ENCODE measurements around the gene EIF3B.
"Not testable (repeated sequence)": the region's sequence is repeated elsewhere in the genome, so short reads cannot be mapped to it uniquely, and the experiment has no call there.

EIF3B gene

GRCh38 chr7:2354186-2354938 is at the start of gene EIF3B:
Gene EIF3B (plus strand): TSS chr7:2354827. CDS start chr7:2354922, 95 bp downstream.
- peak; percentile 95 for DNase-seq (ENCODE audit: low spot score)

DNA sequence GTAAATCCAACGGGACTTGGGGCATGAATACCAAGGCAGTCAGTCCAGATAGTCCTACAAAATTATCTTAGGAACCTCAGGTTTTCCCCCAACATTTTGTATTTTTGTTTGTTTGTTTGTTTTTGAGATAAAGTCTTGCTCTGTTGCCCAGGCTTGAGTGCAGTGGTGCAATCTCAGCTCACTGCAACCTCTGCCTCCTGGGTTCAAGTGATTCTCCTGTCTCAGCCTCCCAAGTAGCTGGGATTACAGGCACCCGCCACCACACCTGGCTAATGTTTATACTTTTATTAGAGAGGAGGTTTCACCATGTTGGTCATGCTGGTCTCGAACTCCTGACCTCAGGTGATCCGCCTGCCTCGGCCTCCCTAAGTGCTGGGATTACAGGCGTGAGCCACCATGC is 49.4 kb upstream of the EIF3B start:
- not testable (repeated sequence) for DNase-seq (ENCODE audit: low spot score)

DNA sequence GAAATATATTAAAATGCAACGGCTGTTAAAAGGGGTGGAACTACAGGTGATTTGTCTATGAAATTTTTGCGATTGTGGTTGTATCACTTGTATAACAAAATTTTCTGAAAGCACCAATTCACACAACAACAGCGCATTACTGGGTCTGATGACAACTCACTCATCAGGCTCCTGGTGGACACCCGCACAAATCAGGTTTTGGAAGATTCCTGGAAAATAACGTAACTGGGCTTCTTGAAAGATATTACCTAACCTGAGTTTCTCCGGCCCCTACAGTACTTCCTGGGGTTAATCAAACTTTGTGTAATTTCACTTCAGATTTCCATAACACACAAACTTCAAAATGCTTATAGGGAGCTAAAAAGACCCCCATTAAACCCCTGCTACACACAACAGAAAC is 47.9 kb upstream of the EIF3B start:
- DNase-seq (ENCODE audit: low spot score): no peak

- DNase-seq (ENCODE audit: low spot score): no peak
These were observed 46.9 kb upstream of the EIF3B start for GRCh38 chr7:2307690-2308107.

DNA sequence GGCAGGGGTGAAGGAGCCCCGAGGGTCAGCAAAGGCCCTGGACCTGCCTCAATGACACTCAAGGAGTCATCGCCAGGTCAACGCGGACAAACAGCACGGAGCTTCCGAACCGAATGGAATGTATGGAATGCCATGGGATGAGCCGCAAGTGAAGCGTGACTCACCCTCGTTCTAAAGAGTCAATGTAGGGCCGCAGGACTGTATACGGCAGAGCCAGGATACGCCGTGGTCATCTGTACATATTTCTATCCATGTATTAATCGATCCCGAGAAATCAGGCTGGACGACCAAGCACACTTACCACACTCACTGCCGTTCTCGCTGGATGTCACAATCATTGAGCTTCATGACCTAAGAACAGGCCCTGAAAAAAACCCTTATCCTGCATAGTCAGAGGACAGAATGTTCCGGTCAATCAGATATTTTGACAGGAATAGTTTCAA is 44.7 kb upstream of the EIF3B start:
- DNase-seq (ENCODE audit: low spot score): no peak

- DNase-seq (ENCODE audit: low spot score): no peak
These were observed 42.2 kb upstream of the EIF3B start for GRCh38 chr7:2312267-2312929.

DNA sequence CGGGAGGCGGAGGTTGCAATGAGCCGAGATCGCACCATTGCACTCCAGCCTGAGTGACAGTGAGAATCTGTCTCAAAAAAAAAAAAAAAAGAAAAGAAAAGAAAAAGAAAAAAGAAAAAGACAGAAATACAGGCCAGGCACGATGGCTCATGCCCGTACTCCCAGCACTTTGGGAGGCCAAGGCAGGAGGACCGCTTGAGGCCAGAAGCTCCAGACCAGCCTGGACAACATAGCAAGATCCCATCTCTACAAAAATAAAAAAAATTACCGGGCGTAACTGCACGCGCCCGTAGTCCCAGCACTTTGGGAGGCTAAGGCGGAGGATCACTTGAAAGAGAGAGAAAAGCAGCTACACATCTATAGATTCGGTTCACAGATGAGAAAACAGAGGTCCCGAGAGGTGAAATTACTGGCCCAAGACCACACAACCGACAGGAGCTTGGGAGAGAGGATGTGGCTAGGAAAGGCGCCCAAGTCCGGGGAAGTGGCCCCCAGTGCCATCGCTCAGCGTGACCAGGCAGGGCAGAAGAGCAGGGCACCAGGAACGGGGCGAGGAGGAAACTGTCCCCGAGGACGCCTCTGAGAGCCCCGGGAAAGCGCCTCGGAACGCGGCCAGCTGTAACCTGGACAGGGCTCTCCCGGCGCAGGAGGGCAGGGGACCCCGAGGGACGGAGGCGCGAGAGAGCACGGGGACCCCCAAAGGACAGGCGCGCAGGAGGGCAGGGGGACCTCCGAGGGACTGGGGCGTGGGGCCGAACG is 41.0 kb upstream of the EIF3B start:
- peak; percentile 53 for DNase-seq (ENCODE audit: low spot score)

GRCh38 chr7:2314209-2314955 is 40.2 kb upstream of the EIF3B start, which contains the start of gene SNX8:
Gene SNX8 (minus strand): TSS chr7:2314441. CDS start chr7:2314421, 20 bp downstream.
- DNase-seq (ENCODE audit: low spot score): peak; percentile 98

GRCh38 chr7:2314956-2315530 is 39.6 kb upstream of the EIF3B start:
- DNase-seq (ENCODE audit: low spot score): not testable (repeated sequence)

- DNase-seq (ENCODE audit: low spot score): no peak
These were observed 38.8 kb upstream of the EIF3B start for GRCh38 chr7:2315787-2316186.

- no peak for DNase-seq (ENCODE audit: low spot score)
These were observed 38.0 kb upstream of the EIF3B start for GRCh38 chr7:2316578-2316977.

- no peak for DNase-seq (ENCODE audit: low spot score)
These were observed 36.9 kb upstream of the EIF3B start for GRCh38 chr7:2317556-2318293.

DNA sequence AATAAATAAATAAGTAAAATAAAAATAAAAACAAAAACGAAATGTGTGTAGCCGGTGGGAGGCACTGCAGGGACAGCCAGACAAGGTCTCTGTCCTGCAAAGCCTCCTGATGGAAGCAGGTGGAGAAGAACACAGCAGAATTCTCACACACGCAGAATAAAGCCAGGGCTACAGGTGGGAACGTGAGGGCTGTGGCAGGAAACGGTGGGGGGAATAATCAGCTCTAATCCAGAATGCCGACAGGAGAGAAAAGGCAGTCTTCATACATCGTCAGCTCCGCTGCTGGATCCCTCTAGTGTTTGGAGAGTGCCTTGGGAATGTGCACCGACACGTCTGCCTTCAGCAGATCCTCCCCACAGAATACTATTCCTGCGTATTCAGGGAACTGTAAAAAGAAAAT is 33.6 kb upstream of the EIF3B start:
- DNase-seq (ENCODE audit: low spot score): no peak

DNA sequence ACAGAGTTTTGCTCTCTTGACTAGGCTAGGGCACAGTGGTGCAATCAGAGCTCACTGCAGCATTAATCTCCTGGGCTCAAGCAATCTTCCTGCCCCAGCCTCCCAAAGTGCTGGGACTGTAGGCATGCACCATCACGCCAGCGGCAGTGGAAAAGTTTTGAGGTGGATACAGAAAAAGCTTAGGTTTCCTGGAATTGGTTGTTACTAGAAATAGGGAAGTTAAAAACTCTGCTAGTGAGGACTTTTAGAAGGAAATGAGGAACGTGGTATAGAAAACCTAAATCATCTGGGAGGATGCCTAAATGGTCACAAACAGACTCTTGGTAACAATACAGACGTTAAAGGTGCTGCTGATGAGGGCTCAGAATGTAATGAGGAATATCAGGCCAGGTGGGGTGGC is 29.5 kb upstream of the EIF3B start:
- DNase-seq (ENCODE audit: low spot score): no peak

- DNase-seq (ENCODE audit: low spot score): no peak
These were observed 27.7 kb upstream of the EIF3B start for GRCh38 chr7:2326951-2327350.

DNA sequence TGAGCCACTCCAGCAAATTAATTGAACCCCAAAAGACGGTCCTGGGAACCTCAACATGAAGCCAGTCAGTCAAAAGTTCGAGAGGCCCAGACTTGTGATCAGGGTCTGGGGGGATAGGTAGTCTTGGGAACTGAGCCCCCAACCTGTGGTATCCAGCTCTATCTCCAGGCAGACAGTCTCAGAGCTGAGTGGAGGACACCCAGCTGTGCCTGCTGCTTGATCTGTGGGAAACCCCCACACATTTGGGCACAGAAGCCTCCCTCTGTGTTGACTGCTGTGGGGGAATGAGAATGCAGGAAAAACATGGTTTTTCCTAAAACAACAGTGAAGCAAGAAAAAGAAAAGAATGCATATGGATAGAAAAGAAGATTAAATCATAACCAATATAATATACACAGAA is 24.1 kb upstream of the EIF3B start:
- DNase-seq (ENCODE audit: low spot score): no peak

DNA sequence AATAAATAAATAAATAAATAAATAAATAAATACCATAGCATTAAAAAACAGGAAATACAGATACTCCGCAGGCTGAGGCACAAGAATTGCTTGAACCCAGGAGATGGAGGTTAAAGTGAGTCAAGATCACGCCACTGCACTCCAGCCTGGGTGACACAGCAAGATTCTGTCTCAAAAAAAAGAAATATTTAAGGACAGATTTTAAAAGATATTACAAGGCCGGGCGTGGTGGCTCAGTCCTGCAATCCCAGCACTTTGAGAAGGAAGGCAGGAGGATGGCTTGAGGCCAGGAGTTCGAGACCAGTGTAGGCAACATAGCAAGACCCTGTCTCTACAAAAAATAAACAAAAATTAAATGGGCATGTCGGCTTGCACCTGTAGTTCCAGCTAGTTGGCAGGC is 22.9 kb upstream of the EIF3B start:
- DNase-seq (ENCODE audit: low spot score): no peak

DNA sequence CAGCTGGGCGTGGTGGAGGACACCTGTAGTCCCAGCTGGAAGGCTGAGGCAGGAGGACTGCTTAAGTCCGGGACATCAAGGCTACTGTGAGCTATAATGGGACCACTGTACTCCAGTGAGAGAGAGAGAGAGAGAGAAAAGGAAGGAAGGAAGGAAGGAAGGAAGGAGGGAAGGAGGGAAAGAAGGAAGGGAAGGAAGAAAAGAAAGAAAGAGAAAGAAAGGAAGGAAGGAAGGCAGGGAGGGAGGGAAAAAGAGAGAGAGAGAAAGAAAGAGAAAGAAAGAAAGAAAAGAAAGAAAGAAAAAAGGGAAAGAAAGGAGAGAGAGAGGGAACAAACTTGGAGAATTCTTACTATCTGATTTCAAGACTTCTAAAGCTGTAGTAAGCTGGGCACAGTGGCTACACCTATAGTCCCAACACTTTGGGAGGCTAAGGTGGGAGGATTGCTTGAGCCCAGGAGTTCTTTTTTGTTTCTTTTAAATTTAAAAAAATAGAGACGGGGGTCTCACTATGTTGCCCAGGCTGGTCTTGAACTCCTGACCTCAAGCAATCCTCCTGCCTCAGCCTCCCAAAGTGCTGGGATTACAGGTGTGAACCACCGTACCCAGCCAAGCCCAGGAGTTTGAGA is 21.9 kb upstream of the EIF3B start:
- DNase-seq (ENCODE audit: low spot score): not testable (repeated sequence)

DNA sequence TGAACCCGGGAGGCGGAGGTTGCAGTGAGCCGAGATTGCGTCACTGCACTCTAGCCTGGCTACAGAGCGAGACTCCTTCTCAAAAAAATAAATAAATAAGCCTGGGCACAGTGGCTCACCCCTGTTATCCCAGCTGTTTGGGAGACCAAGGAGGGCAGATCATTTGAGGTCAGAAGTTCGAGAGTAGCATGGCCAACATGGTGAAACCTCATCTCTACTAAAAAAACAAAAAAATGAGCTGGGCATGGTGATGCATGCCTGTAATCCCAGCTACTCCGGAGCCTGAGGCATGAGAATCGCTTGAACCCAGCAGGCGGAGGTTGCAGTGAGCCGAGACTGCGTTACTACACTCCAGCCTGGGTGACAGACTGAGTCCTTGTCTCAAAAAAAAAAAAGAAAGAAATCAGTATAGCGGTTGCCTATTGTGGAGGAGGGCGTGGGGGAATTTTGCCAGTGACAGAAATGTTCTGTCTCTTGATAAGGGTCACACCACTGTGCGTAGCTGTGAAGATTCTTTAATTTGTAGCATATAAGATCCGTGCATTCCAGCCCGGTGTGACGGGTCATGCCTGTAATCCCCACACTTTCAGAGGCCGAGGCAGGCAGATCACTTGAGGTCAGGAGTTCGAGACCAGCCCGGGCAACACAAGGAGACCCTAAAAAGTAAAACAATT is 17.9 kb upstream of the EIF3B start:
- DNase-seq (ENCODE audit: low spot score): no peak
